OCI-LY1 (cell line): ENCODE results near the gene NSFL1C.

Experiments
- EZH2 ChIP-seq: fragments of 200-600 bp; sonication (generic), shearing (Covaris generic); IDR thresholded peaks from 2 replicates; pipeline ENCODE4 v1.8.0; 2017; ENCODE audit warnings: borderline replicate concordance, mixed run types, mild to moderate bottlenecking, antibody characterized with exemption, low read length, moderate library complexity, mixed read lengths
- TF ChIP-seq, protein P1 (sequence below): fragments of 200-600 bp; sonication (generic), shearing (Covaris generic); IDR thresholded peaks from 2 replicates; pipeline ENCODE4 v1.5.1; 2017; ENCODE audit warnings: mild to moderate bottlenecking, antibody characterized with exemption, low read length, moderate library complexity, mixed read lengths

- TF ChIP-seq, protein P1, sequence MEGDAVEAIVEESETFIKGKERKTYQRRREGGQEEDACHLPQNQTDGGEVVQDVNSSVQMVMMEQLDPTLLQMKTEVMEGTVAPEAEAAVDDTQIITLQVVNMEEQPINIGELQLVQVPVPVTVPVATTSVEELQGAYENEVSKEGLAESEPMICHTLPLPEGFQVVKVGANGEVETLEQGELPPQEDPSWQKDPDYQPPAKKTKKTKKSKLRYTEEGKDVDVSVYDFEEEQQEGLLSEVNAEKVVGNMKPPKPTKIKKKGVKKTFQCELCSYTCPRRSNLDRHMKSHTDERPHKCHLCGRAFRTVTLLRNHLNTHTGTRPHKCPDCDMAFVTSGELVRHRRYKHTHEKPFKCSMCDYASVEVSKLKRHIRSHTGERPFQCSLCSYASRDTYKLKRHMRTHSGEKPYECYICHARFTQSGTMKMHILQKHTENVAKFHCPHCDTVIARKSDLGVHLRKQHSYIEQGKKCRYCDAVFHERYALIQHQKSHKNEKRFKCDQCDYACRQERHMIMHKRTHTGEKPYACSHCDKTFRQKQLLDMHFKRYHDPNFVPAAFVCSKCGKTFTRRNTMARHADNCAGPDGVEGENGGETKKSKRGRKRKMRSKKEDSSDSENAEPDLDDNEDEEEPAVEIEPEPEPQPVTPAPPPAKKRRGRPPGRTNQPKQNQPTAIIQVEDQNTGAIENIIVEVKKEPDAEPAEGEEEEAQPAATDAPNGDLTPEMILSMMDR: no peak
- TF ChIP-seq EZH2: no peak
These were observed 48.3 kb downstream of the NSFL1C start for GRCh38 chr20:1418350-1418749.
